Mucosa of rectum (tissue), 2 donors: ENCODE data around the gene DYNLL2.
"Not testable (repeated sequence)": the region's sequence is repeated elsewhere in the genome, so short reads cannot be mapped to it uniquely, and the experiment has no call there.

Experiments used
- H3K27ac ChIP-seq, 2 donors: one replicate each; pipeline ENCODE4 v1.7.0; 2013; ENCODE audit warnings: inconsistent platforms in 2 of 2, low read depth in 2 of 2, low read length in 2 of 2
- H3K27me3 ChIP-seq, 2 donors: one replicate each; pipeline ENCODE4 v1.7.0; 2013; ENCODE audit warnings: low read length in 2 of 2; ENCODE audit not compliant: control insufficient read depth in 2 of 2, insufficient read depth in 2 of 2
- H3K36me3 ChIP-seq, 2 donors: one replicate each; pipeline ENCODE4 v1.7.0; 2013; ENCODE audit warnings: low read length in 2 of 2; ENCODE audit not compliant: control insufficient read depth in 2 of 2, insufficient read depth in 2 of 2
- H3K4me1 ChIP-seq, 2 donors: one replicate each; pipeline ENCODE4 v1.7.0; 2013; ENCODE audit warnings: low read length in 2 of 2, mild to moderate bottlenecking in 1 of 2; ENCODE audit not compliant: control insufficient read depth in 2 of 2, insufficient read depth in 2 of 2
- H3K4me3 ChIP-seq, 2 donors: one replicate each; pipeline ENCODE4 v1.7.0; 2013; ENCODE audit warnings: low read length in 2 of 2
- H3K9ac ChIP-seq, 2 donors: one replicate each; pipeline ENCODE4 v1.7.0; 2013; ENCODE audit warnings: low read length in 2 of 2, low read depth in 1 of 2, mild to moderate bottlenecking in 1 of 2
- H3K9me3 ChIP-seq, 2 donors: one replicate each; pipeline ENCODE4 v1.7.0; 2013; ENCODE audit warnings: low read length in 2 of 2; ENCODE audit not compliant: control insufficient read depth in 2 of 2
- donor health status: healthy.
- donor health status: Normal muscosa, but diverticular disease.

The DYNLL2 gene

DNA sequence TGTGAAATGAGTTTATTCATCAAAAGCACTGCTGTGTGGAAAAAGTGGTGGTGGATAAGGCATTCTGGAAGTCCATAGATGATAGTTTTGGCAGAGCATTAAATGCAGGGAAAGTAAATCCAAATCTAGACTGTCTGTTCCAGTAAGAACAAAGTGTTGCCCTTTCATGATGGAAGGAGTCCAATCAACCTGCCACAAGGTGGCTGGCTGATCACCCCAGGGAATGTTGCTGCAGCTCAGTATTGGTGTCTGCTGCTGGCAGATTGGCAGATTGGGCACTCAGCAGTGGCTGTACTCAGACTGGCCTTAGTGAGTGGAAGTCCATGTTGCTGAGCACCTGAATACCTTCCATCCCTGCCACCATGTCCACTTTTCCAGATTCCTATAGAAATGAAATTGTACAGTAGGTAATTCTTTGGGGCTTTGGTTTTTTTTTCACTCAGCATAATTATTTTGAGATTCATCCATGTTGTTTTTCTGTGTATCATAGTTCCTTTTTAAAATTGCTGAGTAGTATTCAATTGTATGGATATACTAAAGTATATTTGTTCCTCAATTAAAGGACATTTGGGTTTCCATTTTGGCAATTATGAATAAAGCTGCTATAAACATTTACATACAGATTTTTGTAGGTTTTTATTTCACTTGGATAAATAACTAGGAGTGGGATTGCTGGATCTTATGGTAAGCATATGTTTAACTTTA is 14.3 kb downstream of the DYNLL2 start:
- Histone ChIP-seq H3K9ac (no peak overlapping the region), H3K27ac (no peak overlapping the region), H3K9me3 (no peaks in the 10 kb centered on the region)

DNA sequence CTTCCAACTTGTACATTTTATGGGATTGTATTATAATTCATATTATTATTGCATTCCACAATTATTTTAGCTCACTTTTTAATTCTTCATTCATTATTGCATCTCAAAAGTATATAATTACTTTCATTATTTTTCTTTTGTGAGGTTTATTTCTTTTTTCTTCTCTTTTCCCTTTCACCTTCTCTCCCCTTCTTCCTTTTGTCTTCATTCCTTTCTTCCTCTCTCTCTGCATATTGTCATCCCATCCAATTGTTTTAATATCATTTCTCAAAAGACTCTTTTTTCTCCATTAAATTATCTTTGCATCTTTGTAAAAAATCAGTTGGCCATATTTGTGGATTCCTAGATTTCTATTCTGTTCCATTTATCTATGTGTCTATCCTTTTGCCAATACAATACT is 17.3 kb downstream of the DYNLL2 start:
- Histone ChIP-seq H3K27me3 (no peaks in the 10 kb centered on the region), H3K9ac (no peak overlapping the region), H3K4me3 (no peak overlapping the region), H3K4me1 (no peaks in the 10 kb centered on the region), H3K36me3 (no peaks in the 10 kb centered on the region), H3K27ac (no peak overlapping the region), H3K9me3 (no peaks in the 10 kb centered on the region)

More for the DNA sequence above, 14.3 kb downstream of the DYNLL2 start:
- peaks cover 7 to 12% of the 10 kb centered on the region in 2 donors for H3K36me3 ChIP-seq
- no peaks in the 10 kb centered on the region for H3K4me1 ChIP-seq
- no peak overlapping the region for H3K4me3 ChIP-seq
- H3K27me3 ChIP-seq = no peaks in the 10 kb centered on the region

DNA sequence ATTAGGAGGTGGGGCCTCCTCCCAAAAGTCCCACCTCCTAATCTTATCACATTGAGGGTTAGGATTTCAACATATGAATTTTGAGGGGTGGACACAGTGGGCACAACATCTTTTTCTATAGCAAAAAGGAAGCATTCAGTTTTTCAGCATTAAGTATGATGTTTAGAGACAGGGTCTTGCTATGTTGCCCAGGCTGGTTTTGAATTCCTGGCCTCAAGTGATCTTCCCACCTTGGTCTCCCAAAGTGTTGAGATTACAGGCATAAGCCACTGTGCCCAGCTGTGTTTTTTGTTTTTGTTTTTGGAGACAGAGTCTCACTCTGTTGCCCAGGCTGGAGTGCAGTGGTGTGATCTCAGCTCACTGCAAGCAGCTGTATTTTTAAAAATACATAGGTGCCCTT is 18.7 kb downstream of the DYNLL2 start:
- H3K4me3 ChIP-seq, H3K27me3 ChIP-seq, H3K4me1 ChIP-seq, H3K9me3 ChIP-seq, H3K36me3 ChIP-seq, H3K9ac ChIP-seq, H3K27ac ChIP-seq: not testable (repeated sequence)

DNA sequence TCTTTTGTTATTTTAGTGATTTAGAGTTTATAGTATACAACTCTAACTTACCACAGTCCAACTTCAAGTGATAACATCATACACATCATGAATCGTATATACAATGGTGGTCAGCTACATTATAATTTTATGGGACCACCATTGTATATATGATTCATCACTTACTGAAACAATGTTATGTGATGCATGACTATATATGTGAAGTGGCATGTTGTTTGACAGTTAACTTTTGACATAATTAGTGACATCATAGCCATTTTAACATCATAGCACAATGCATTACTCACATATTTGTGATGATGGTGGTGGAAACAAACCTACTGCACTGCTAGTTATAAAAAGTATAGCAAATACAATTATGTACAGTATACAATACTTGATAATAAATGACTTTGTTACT is 21.9 kb downstream of the DYNLL2 start:
- Histone ChIP-seq H3K27me3 (no peaks in the 10 kb centered on the region), H3K9ac (no peak overlapping the region), H3K4me1 (no peaks in the 10 kb centered on the region), H3K27ac (no peak overlapping the region), H3K4me3 (no peak overlapping the region), H3K36me3 (no peaks in the 10 kb centered on the region), H3K9me3 (no peaks in the 10 kb centered on the region)

DNA sequence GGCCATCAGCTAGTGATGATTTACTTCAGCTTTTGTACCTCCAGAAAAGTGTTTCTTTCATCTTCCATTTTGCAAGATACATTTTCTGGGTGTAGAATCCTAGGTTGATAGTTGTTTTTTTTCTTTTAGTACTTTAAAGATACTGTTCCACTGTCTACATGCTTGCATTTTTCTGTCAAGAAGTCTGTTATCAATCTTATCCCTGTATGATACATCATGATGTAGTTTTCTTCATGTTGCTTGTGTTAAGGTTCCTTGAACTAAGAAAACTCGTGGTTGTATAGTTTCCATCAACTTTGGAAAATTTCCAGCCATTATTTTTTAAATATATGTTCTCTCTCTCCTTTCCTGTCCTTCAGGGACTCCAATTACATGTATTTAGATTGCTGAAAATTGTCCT is 24.1 kb downstream of the DYNLL2 start:
- H3K4me1 ChIP-seq = no peaks in the 10 kb centered on the region
- H3K36me3 ChIP-seq = no peaks in the 10 kb centered on the region
- H3K27ac ChIP-seq = no peak overlapping the region
- H3K27me3 ChIP-seq = no peaks in the 10 kb centered on the region
- no peak overlapping the region for H3K4me3 ChIP-seq
- no peaks in the 10 kb centered on the region for H3K9me3 ChIP-seq
- no peak overlapping the region for H3K9ac ChIP-seq

DNA sequence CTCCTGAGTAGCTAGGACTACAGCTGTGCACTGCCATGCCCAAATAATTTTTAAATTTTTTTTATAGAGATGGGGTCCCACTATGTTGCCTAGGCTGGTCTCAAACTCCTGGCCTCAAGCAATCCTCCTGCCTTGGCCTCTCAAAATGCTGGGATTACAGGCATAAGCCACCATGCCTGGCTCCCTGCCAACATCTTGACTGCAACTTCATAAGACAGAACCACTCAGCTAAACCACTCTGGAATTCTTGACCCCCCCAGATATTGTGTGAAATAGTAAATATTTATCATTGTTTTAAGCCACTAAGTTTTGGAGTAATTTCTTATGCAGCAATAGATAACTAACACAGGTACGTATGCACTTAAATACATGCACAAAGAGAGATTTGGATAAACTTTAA is 26.0 kb downstream of the DYNLL2 start:
- Histone ChIP-seq H3K4me3 (no peak overlapping the region), H3K36me3 (no peaks in the 10 kb centered on the region), H3K4me1 (no peaks in the 10 kb centered on the region), H3K9ac (no peak overlapping the region), H3K9me3 (no peaks in the 10 kb centered on the region), H3K27ac (no peak overlapping the region), H3K27me3 (no peaks in the 10 kb centered on the region)

DNA sequence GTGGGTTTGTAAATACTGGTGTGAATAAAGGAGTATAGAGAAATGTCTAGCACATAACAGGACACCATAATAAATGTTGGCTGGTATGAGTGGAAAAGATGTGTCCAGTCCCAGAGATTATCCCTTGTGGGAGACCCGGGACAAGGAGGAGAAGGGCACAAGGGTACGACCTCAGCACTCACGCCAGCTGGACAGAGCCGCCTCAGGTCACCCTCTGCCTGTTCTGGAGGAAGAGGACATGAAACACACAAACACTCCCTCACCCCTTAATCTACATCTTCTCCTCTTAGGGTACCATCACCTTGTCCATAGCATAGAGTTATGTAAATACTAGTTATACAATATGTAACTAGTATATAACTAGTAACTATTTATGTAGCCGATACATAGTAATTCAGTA is 26.8 kb downstream of the DYNLL2 start:
- H3K27me3 ChIP-seq = peaks cover 0 to 4% of the 10 kb centered on the region in 2 donors
- no peaks in the 10 kb centered on the region for H3K9me3 ChIP-seq
- no peak overlapping the region for H3K9ac ChIP-seq
- no peak overlapping the region for H3K27ac ChIP-seq
- H3K36me3 ChIP-seq = no peaks in the 10 kb centered on the region
- H3K4me3 ChIP-seq = no peak overlapping the region
- no peaks in the 10 kb centered on the region for H3K4me1 ChIP-seq

DNA sequence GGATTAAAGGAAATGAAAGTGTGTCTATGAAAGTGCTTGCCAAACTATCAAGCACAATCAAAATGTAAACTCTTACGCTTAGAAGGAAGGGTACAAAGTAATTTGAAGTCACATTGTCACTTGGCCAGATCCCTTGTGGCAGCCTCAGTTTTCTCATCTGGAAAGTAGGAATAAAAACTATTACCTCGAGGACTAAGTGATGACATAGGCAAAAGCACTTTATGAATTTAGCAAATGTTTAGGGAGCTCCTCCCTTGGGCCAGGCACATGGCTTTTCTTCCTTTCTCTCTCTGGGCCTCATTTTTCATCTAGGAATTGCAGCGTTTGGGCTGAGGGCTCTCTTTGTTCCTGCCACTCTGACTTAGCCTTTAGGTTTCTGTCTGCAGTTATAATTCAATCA is 28.5 kb downstream of the DYNLL2 start:
- H3K36me3 ChIP-seq = no peaks in the 10 kb centered on the region
- peaks cover 0 to 11% of the 10 kb centered on the region in 2 donors for H3K27me3 ChIP-seq

DNA sequence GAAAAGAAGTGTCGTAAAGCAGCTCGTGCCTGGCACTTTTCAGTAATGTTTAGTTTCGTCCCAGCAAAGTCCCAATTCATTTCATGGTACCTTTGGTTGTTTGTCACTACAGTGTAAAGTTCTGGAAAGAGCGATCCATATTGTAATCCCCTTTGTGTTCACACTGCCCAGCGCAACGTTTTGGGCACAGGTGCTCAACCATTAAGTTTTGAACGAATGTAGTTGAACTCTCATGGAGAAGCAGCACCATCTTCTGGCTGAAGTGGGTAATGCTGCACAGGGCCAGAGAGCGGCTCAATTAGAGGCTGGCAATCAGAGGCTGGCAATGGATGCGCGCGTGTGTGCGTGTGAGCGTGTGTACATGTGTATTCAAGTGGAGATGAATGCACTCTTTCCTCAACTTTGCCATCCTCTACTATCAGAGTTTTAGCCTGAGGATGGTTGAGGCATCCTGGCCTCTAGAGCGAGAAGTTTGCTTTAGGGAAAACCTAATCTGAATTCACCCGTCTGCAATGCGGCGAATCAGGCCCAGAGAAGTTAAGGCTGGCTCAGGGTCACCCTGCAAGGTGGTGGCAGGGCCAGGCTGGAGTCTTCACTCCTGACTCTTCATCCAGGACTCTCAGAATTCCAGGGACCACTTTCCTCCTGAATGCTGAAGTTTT is 29.9 kb downstream of the DYNLL2 start:
- Histone ChIP-seq H3K27me3 (peaks cover 0 to 12% of the 10 kb centered on the region in 2 donors), H3K9me3 (no peaks in the 10 kb centered on the region), H3K9ac (no peak overlapping the region), H3K4me1 (no peaks in the 10 kb centered on the region), H3K36me3 (no peaks in the 10 kb centered on the region), H3K27ac (no peak overlapping the region), H3K4me3 (no peak overlapping the region)

More for the DNA sequence above, 28.5 kb downstream of the DYNLL2 start:
- H3K9me3 ChIP-seq = no peaks in the 10 kb centered on the region
- H3K9ac ChIP-seq = no peak overlapping the region
- no peaks in the 10 kb centered on the region for H3K4me1 ChIP-seq
- no peak overlapping the region for H3K4me3 ChIP-seq
- no peak overlapping the region for H3K27ac ChIP-seq

DNA sequence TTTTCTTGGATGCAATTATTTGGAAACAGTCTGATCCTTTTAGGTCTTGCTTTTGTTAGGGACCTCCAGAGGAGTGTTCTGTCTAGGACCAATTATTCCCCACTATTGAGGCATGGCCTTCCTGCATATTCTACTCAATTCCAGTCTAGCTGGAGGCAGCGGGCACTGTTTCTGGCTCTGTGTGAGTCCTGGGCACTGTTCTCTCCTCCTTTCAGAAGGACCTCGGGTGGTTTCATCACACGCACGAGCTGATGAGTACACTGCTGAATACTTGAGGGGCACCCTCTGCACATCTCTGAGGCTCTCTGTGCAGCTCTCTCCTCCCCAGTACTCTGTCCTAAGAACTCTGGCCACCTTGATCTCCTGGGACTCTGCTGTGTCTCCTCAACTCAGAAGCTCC is 30.7 kb downstream of the DYNLL2 start:
- no peaks in the 10 kb centered on the region for H3K9me3 ChIP-seq
- H3K9ac ChIP-seq = no peak overlapping the region
- no peak overlapping the region for H3K4me3 ChIP-seq
- H3K4me1 ChIP-seq = no peaks in the 10 kb centered on the region
- no peak overlapping the region for H3K27ac ChIP-seq
- peaks cover 0 to 12% of the 10 kb centered on the region in 2 donors for H3K27me3 ChIP-seq
- no peaks in the 10 kb centered on the region for H3K36me3 ChIP-seq
